ENCODE results near the gene KIRREL1.

KIRREL1 gene

DNA sequence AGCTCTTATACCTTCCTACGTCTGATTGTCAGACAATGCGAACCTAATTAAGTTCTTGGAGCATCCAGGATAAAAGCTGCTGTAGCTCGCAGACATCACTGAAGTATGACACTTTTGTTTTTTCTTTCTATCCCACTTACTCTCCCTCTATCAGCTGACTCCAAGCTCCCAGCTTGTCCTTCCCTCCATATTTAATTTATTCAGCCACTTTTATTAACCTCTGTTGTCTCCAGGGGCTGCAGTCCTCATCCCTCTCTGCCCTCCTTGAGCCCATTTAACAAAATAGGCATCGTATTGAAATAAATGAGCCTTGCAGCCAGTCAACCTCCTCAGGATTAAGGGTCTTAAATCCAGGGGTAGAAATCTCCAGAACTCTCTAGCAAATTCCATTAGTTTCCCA is 7.1 kb downstream of the KIRREL1 start:
- TF ChIP-seq, protein P1, sequence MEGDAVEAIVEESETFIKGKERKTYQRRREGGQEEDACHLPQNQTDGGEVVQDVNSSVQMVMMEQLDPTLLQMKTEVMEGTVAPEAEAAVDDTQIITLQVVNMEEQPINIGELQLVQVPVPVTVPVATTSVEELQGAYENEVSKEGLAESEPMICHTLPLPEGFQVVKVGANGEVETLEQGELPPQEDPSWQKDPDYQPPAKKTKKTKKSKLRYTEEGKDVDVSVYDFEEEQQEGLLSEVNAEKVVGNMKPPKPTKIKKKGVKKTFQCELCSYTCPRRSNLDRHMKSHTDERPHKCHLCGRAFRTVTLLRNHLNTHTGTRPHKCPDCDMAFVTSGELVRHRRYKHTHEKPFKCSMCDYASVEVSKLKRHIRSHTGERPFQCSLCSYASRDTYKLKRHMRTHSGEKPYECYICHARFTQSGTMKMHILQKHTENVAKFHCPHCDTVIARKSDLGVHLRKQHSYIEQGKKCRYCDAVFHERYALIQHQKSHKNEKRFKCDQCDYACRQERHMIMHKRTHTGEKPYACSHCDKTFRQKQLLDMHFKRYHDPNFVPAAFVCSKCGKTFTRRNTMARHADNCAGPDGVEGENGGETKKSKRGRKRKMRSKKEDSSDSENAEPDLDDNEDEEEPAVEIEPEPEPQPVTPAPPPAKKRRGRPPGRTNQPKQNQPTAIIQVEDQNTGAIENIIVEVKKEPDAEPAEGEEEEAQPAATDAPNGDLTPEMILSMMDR (conservative IDR thresholded peaks at IDR 0.05): no peak
- TF ChIP-seq ZFX (IDR thresholded peaks at IDR 0.05): no peak

GRCh38 chr1:158002022-158002630 is 8.7 kb downstream of the KIRREL1 start:
- TF ChIP-seq, protein P1 (conservative IDR thresholded peaks at IDR 0.05): no peak
- TF ChIP-seq ZFX (IDR thresholded peaks at IDR 0.05): no peak

More for the DNA sequence above, 7.1 kb downstream of the KIRREL1 start:
- no peak overlapping the region for H3K27ac ChIP-seq

DNA sequence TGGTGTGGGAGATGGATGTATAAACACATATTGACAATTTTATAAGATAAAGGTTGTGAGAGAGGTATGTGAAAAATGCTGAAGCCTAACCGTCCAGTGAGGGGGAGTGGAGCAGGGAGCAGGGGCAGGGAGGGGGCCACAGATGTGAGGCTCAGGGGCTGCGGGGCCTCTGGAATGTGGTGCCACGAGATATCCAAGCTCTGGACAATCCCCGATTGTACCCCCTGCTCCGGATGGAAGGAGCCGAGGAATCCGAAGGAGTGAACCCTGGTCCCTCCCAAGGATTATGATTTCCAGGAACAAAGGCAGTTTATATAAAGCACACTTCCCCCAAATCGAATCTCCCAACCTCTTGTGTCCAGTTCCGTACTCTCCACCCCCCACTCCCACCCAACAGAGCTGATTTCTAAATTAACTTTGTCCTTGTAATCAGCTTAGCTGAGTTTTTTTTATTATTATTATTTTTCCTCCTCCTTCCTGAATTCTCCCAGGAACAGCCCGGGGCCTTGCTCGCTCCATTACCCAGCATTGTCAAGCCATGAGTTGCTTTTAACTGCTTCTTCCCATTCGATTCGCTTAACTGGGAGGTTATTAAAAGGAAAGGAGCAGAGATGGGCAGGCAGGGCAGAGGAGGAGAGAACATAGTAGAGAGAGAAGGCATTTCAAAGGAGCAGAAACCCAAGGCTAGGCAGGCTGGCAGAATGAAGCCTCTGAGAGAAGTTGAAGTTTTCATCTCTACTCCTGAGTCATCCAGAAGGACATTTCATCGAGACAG is 9.4 kb downstream of the KIRREL1 start:
- no peak overlapping the region for H3K27ac ChIP-seq
- no peak for TF ChIP-seq ZFX (IDR thresholded peaks at IDR 0.05)
- TF ChIP-seq, protein P1 (conservative IDR thresholded peaks at IDR 0.05): no peak

More at GRCh38 chr1:158002022-158002630, 8.7 kb downstream of the KIRREL1 start:
- no peak overlapping the region for H3K27ac ChIP-seq

- TF ChIP-seq, protein P1 (conservative IDR thresholded peaks at IDR 0.05): no peak
- no peak for TF ChIP-seq ZFX (IDR thresholded peaks at IDR 0.05)
- no peak overlapping the region for H3K27ac ChIP-seq
Measured at GRCh38 chr1:158003406-158003800, 10.0 kb downstream of the KIRREL1 start.

DNA sequence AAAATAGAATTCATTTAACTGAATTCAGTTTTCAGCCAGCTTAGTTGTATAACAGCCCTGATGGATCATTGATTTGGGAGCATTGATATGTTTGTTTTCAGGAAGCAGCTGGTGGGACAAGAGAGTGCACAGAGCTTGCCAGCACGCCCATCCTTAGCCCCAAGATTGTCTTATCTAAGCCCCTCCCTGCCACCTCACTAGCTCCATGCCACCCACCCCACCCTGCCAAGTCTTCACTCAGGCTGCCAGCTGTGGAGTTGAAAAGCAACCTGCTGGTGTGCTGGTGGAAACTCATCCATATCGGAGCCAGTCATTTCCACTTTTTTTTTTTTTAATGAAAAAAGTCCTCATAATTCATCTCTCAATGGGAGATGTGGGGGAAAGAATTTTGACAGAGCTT is 11.8 kb downstream of the KIRREL1 start:
- H3K27ac ChIP-seq: no peak overlapping the region
- TF ChIP-seq, protein P1 (conservative IDR thresholded peaks at IDR 0.05): no peak
- no peak for TF ChIP-seq ZFX (IDR thresholded peaks at IDR 0.05)

DNA sequence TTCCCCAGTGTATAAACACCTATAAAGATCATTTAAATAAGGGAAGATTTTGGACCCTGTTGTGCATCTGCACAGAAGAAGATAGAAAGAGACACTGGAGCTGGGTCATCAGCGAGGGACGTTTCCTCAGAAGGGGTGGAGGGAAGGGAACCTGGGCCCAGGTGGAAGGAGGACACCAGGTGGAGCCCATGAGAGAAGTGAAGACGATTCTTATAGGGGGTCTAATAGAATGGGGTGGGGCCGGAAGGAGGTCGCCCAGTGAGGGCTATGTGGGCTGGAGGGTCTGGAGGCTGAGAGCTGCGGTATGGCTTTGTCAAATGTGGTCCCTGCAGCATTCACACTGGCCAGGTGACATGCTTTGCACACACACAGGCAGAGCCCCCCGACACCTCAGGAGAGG is 13.7 kb downstream of the KIRREL1 start:
- no peak overlapping the region for H3K27ac ChIP-seq
- TF ChIP-seq, protein P1 (conservative IDR thresholded peaks at IDR 0.05): no peak
- no peak for TF ChIP-seq ZFX (IDR thresholded peaks at IDR 0.05)

GRCh38 chr1:158007667-158008386 is 14.4 kb downstream of the KIRREL1 start:
- no peak for TF ChIP-seq ZFX (IDR thresholded peaks at IDR 0.05)
- TF ChIP-seq, protein P1 (conservative IDR thresholded peaks at IDR 0.05): no peak
- no peak overlapping the region for H3K27ac ChIP-seq

Measured in C4-2B (cell line).